ENCODE measurements around the gene CDH18.

Gene CDH18

DNA sequence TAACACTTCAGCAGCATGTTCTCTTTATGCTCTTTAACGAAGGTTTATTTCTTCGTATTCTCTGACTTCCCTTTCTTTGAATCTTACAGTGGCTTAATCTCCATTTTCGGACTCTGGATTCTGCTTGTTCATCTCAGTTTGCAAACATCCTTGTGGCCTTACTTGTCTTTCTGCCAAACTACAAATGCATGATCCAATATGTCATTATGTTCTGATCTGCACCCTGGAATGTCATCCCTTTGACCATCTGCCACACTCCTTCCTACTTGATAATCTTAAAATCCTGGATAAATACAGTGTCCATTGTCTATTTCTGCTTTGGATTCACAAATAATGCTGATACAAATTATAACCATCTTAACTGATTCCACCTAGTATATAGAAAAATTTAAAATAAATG, 499.2 kb downstream of the CDH18 start:
- no peak for DNase-seq

DNA sequence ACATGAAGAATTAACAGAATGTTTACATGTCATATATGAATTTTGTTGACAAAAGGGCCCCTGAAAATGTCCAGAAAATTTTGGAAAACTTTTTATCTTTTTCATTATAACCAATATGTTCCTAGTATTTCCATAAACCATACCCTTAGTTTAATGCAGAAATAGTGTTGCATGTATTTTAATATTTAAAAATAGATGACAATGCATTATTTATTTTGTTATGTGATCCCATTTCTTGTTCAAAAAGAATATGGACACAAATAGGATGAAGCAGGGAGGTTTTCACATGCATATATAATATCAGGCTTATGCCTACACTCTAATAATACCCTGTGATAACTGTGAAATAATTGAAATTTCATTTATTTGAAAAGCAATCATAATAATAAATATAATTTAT, 500.5 kb downstream of the CDH18 start:
- DNase-seq: no peak

DNA sequence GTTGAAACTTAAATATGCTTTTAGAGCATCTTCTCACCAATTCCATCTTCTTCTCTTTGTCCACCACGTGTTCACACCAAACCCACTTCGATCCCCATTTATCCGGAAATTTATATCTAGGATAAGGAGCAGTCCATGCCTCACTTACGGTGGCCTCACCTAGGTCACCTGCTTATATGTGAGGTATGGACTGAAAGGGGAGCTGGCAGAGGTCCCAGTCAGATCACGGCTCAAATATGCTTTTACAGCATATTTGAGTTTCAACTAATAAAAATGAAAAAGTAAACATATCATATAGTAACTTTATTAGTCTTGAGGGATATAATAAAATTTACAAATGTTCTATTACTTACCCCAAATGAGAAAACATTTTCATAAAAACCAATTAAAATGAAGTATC, 508.4 kb downstream of the CDH18 start:
- no peak for DNase-seq

DNA sequence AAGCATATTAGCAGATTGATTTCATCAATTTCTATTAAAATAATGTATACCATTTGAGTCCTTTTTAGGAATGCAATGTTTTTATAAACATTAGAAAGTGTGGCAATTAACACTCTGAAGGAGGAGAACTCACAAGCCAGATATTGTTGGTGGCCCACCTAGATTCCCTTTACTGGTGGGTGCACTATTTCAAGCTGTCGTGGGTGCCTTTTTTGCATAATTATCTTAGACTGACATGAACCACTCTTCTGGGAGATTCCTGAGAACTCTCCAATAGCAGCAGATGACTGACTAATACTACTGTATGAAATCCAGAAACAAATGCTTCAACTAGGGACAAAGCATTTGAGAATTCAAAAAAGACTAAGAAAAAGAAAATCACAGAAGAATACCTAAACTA, 526.0 kb downstream of the CDH18 start:
- DNase-seq: no peak

GRCh38 chr5:19424506-19424905, 563.5 kb downstream of the CDH18 start:
- DNase-seq: no peak

Measured in nucleus accumbens (tissue), 56 donors.